SKM-1 (cell line): Measurements from ENCODE around the gene TRIAP1.

Experiments used
- DNase-seq: peaks from one replicate; lab custom pipeline; 2025; ENCODE audit not compliant: unreplicated experiment; lab: John Stamatoyannopoulos, UW

Gene TRIAP1

DNA sequence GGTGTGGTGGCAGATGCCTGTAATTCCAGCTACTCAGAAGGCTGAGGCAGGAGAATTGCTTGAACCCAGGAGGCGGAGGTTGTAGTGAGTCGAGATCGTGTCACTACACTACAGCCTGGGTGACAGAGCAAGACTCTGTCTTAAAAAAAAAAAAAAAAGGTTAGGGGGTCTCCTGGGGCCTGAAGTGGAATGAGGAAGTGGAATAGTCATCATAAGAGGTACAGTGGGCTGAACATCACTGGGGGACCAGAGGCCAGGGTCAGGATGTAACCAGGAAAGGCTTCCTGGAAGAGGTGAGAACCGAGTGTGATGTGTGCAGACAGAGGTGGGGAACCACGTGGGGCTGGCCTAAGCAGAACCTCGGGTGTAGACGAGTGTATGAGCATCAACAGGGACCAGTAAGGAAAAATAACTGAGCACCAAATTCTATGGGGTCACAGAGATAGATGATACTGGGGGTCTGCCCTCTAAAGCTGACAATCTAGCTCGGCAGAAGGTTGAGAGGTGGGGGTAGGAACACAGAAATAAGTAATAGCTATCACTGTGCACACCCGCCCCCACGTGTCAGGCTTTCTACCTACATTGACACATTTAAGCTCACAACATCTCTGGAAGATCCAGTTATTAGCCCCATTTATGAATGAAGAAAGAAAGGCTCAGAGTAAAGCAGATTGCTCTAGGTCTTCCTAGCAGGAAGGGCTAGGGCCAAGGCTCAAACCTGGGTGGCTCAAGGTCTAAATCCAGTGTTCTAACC lies 13.2 kb downstream of the TRIAP1 start:
- DNase-seq, result no peak

GRCh38 chr12:120429368-120429767 lies 16.8 kb downstream of the TRIAP1 start:
- DNase-seq, result no peak

GRCh38 chr12:120428597-120429229 lies 17.5 kb downstream of the TRIAP1 start:
- no peak for DNase-seq

DNA sequence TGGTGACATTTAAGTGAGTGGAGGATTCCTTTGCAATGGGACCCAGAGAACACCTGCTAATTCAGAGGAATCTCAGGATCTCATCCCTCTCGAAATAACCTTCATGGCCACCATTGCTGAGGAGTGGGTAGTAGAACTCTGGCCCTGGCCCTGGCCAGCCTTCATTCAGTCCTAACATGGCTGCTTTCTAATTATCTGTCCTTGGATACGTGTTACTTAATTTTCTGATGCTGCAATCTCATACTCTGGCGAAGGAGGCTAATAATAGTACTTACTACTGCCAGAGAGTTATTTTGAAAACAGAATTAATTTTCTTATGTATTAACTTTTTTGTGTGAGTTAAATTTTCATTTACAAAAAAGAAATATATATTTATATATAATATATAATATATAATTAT lies 20.4 kb downstream of the TRIAP1 start:
- DNase-seq, result no peak

- no peak for DNase-seq
These were observed 23.2 kb downstream of the TRIAP1 start for GRCh38 chr12:120422892-120423456.

DNA sequence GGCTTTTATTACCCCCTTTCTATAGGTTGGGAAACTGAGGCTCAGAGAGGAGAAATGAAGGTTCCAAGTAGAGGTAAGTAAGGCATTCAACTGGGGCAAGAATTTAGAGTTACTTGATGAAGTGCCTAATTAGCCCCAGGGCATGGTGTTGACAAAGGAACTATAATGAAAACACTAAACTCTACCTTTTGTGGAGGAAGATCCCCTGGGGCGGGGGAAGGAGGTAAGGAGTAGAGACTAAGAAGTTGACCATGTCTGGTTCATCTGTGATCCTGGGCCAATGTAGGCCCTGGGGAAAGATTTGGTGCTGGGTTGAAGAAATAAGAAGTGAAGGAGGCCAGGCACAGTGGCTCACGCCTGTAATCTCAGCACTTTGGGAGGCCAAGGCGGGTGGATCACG lies 24.5 kb downstream of the TRIAP1 start:
- no peak for DNase-seq

DNA sequence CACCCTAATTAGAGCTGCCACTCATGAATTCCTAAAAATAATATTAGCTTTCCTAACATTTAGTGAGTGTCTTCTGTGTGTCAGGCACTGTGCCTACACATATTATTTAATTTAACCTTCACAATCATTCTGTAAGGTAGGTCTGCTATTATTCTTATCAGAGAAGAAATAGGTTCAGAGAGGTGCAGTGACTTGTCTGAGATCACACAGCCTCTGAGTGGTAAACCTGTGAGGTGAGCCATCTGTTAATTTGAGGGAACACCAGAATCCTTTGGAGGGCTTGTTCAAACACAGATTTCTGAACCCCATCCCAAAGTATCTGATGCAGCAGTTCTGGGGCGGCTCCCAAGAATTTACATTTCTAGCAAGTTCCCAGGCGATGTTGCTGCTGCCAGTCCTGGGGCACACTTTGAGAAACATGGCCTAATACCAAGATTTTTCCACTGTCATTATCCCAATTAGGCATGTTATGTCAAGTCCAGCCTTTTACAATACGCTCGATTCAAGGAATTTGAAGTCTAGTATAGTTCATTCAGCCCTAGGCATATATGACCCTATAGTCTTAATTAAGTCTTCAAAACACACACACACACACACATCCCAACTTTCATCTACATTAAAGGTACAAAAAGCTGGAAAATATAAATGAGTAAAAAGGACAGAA lies 28.1 kb downstream of the TRIAP1 start:
- no peak for DNase-seq

DNA sequence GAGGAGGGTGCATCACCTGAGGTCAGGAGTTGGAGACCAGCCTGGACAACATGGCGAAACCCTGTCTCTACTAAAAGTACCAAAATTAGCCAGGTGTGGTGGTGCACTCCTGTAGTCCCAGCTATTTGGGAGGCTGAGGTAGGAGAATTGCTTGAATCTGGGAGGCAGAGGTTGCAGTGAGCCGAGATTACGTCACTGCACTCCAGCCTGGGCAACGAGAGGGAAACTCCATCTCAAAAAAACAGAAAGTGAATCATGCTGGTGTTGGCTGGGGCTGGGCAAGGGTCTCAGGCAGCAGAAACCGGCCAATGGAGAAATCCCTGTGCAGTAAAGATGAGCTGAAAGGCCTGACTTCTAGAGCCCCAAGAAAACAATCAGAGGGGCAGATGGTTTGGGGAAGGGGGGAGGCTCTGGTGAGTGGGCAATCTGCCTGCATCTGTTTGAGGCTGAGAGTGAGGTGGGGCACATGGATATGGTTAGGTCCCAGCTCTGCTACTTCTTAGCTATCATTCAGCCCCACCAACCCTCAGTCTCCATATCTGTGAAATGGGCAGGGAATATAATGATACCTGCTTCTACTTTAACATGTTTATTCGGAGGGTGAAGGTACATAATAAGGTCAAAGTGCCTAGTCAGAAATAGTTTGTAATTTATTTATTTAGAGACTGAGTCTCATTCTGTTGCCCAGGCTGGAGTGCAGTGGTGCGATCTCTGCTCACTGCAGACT lies 29.5 kb downstream of the TRIAP1 start:
- DNase-seq, result no peak

DNA sequence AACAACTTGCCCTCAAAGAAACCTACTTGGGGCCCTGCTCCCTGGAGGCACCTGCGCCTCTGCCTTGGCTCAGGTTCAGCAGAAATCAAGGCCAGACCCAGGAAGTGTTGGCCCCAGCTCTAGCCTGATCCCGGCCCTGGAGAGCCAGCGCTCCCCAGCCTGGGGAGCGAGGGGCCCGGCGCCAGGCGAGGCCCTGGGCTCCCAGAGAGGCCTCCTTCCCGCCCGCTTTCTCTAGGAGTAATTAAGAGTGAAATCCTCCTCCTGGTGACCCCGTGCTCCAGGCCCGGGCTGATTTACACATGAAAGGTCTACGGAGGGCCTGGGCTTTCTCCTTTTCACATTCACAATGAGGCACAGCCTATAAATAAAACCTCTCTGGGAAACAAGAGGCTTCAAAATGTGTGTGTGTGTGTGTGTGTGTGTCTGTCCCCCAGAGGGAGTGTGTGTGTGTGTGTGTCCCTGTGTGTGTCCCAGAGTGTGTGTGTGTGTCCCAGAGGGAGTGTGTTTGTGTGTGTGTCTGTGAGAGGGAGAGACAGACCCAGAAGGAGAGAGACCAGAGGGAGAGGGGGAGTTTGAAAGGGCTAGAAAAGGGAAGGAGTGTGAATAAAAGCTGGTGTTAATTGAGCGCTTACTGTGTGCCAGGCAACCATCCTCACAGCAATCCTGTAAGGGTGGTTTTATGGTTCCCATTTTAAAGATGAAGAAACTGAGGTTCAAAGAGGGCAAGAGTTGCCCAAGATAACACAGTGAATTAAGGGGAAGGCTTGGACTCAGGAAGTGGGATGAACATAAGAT lies 32.1 kb downstream of the TRIAP1 start:
- no peak for DNase-seq

GRCh38 chr12:120412421-120412820 lies 33.8 kb downstream of the TRIAP1 start:
- DNase-seq, result no peak

- DNase-seq, result no peak
These were observed 37.4 kb downstream of the TRIAP1 start for GRCh38 chr12:120408771-120409170.

GRCh38 chr12:120406553-120406952 lies 39.6 kb downstream of the TRIAP1 start:
- DNase-seq, result no peak

- DNase-seq, result no peak
These were observed 40.1 kb downstream of the TRIAP1 start for GRCh38 chr12:120406069-120406468.

GRCh38 chr12:120404271-120404670 lies 41.9 kb downstream of the TRIAP1 start:
- no peak for DNase-seq

- DNase-seq, result no peak
These were observed 42.3 kb downstream of the TRIAP1 start for GRCh38 chr12:120403869-120404268.

DNA sequence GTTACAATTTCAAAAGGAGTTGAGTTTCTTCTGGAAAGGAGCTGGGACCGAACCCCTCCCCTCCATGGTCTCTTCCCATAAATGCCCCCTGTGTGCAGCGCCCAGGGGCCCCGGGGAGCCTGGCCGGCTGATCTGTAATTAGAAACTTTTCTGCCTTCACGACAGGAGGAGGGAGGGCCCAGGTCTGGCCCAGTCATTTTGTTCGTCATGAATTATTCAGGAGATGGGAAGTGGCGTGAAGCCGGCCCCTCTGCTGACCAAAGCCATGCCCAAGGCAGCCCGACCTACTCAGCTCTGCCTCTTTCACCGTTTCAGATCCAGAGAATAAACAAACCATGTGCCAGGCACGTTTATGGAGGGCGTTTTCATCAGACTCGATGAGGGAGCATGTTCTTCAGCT lies 44.0 kb downstream of the TRIAP1 start:
- DNase-seq, result no peak

GRCh38 chr12:120399531-120399930 lies 46.7 kb downstream of the TRIAP1 start:
- no peak for DNase-seq

- no peak for DNase-seq
These were observed 48.2 kb downstream of the TRIAP1 start for GRCh38 chr12:120397824-120398540.

DNA sequence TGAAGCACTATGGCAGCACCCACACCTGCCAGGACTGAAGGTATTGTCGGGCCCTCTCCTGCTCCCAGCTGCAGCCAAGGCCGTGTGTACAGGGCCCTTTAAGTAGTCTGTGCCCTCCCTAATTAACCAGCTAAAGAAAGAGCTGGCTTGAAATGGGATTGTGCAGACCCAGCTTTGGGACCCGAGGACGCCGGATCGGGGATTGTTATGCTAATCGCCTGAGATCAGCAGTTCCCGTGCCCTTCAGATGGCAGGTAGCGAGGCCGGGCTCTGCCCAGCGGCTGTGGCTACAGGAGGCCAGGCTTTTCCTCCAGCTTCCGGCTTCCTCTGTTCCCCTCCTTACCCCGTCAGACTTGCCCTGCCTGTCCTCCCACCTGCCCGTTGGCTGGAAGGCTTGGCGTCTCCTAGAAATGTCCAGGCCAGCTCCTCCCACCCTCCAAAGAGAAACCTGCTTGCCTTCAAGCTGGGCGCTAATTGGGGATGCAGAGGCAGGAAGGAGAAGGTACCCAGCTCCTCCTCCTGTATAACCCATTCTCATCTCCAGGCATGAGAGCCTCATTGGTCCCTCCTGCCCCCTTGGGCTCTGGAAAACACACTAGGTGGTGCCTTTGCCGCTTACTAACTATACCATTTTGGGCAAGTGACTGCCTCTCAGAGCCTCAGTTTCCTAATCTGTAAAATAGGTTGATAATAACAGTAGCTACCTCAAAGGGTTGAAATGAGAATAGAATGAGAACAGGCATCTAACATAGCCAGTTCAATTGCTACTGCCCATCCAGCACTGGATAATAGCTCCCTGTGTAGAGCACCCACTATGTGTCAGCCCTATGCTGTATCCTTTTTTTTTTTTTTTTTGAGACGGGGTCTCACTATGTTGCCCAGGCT lies 51.5 kb downstream of the TRIAP1 start:
- no peak for DNase-seq
